Astrocyte (in vitro differentiated cells and primary cell): ENCODE measurements around the gene CORO7.

ENCODE experiments used
- CTCF ChIP-seq: IDR thresholded peaks from 2 replicates; pipeline ENCODE4 v1.5.1; 2011; ENCODE audit warnings: low read depth, mild to moderate bottlenecking, inconsistent platforms, low read length, moderate library complexity; ENCODE audit not compliant: insufficient read depth
- EZH2 ChIP-seq: IDR thresholded peaks from 2 replicates; pipeline ENCODE4 v1.6.1; 2012; ENCODE audit warnings: mild to moderate bottlenecking, low read length, inconsistent platforms; ENCODE audit not compliant: insufficient read depth

- no peak for TF ChIP-seq CTCF
- TF ChIP-seq EZH2, result no peak
Measured at GRCh38 chr16:4443986-4444385, 27.6 kb upstream of the CORO7 start.
